ENCODE results near the gene LAMA2.

Gene LAMA2

GRCh38 chr6:129104131-129104530, 221.2 kb downstream of the LAMA2 start:
- Histone ChIP-seq H3K14ac (ENCODE audit: low read length in 2 of 2) (no peak overlapping the region), H3K4ac (ENCODE audit: low read depth in 1 of 2, low read length in 2 of 2) (no peak overlapping the region), H4K8ac (ENCODE audit: low read length) (no peak overlapping the region), H3K4me1 (ENCODE audit: control insufficient read depth, insufficient read depth, low read depth, low read length) (no peaks in the 10 kb centered on the region), H3K18ac (ENCODE audit: low read depth in 1 of 2, low read length in 2 of 2) (no peak overlapping the region), H3K9ac (ENCODE audit: low read length) (no peak overlapping the region), H2BK120ac (ENCODE audit: low read depth, low read length) (no peak overlapping the region), H2BK5ac (ENCODE audit: low read depth, low read length, poor library complexity, severe bottlenecking) (no peak overlapping the region), H3K79me1 (replicated peaks; ENCODE audit: low read length, poor library complexity, severe bottlenecking) (no peaks in the 10 kb centered on the region), H4K91ac (ENCODE audit: low read length) (no peak overlapping the region), H3K36me3 (ENCODE audit: control insufficient read depth in 1 of 2, insufficient read depth in 2 of 2, low read depth in 1 of 2, low read length in 2 of 2) (no peaks in the 10 kb centered on the region), H3K9me3 (ENCODE audit: control insufficient read depth, low read length) (no peaks in the 10 kb centered on the region), H2AK5ac (ENCODE audit: low read length, severe bottlenecking) (no peak overlapping the region), H3K23ac (ENCODE audit: low read length in 2 of 2) (no peak overlapping the region), H3K4me2 (ENCODE audit: low read length, poor library complexity, severe bottlenecking) (no peak overlapping the region), H2BK15ac (ENCODE audit: low read depth, poor library complexity, severe bottlenecking) (no peak overlapping the region), H3K27ac (ENCODE audit: low read length, poor library complexity, severe bottlenecking) (no peak overlapping the region), H3K27me3 (ENCODE audit: control insufficient read depth in 1 of 2, insufficient read depth in 1 of 2, low read length in 2 of 2) (no peaks in the 10 kb centered on the region), H2AFZ (ENCODE audit: low read depth, low read length) (no peak overlapping the region), H2BK12ac (ENCODE audit: low read length in 2 of 2) (no peak overlapping the region), H3K4me3 (ENCODE audit: insufficient read depth in 1 of 2, low read depth in 1 of 2, low read length in 2 of 2) (no peak overlapping the region)
- WGBS = 86% methylated on average over 1 of the region's 1 CpG
- DNase-seq = peak; percentile 27

GRCh38 chr6:129104560-129104959, 221.6 kb downstream of the LAMA2 start:
- Histone ChIP-seq H2BK12ac (ENCODE audit: low read length in 2 of 2) (no peak overlapping the region), H4K91ac (ENCODE audit: low read length) (no peak overlapping the region), H3K4me1 (ENCODE audit: control insufficient read depth, insufficient read depth, low read depth, low read length) (no peaks in the 10 kb centered on the region), H3K4me2 (ENCODE audit: low read length, poor library complexity, severe bottlenecking) (no peak overlapping the region), H3K27ac (ENCODE audit: low read length, poor library complexity, severe bottlenecking) (no peak overlapping the region), H3K4ac (ENCODE audit: low read depth in 1 of 2, low read length in 2 of 2) (no peak overlapping the region), H3K18ac (ENCODE audit: low read depth in 1 of 2, low read length in 2 of 2) (no peak overlapping the region), H3K27me3 (ENCODE audit: control insufficient read depth in 1 of 2, insufficient read depth in 1 of 2, low read length in 2 of 2) (no peaks in the 10 kb centered on the region), H2AFZ (ENCODE audit: low read depth, low read length) (no peak overlapping the region), H3K9ac (ENCODE audit: low read length) (no peak overlapping the region), H3K9me3 (ENCODE audit: control insufficient read depth, low read length) (no peaks in the 10 kb centered on the region), H2BK15ac (ENCODE audit: low read depth, poor library complexity, severe bottlenecking) (no peak overlapping the region), H3K4me3 (ENCODE audit: insufficient read depth in 1 of 2, low read depth in 1 of 2, low read length in 2 of 2) (no peak overlapping the region), H2BK5ac (ENCODE audit: low read depth, low read length, poor library complexity, severe bottlenecking) (no peak overlapping the region), H3K36me3 (ENCODE audit: control insufficient read depth in 1 of 2, insufficient read depth in 2 of 2, low read depth in 1 of 2, low read length in 2 of 2) (no peaks in the 10 kb centered on the region), H3K79me1 (replicated peaks; ENCODE audit: low read length, poor library complexity, severe bottlenecking) (no peaks in the 10 kb centered on the region), H3K14ac (ENCODE audit: low read length in 2 of 2) (no peak overlapping the region), H3K23ac (ENCODE audit: low read length in 2 of 2) (no peak overlapping the region), H4K8ac (ENCODE audit: low read length) (no peak overlapping the region), H2AK5ac (ENCODE audit: low read length, severe bottlenecking) (no peak overlapping the region), H2BK120ac (ENCODE audit: low read depth, low read length) (no peak overlapping the region)
- WGBS = 100% methylated on average over 1 of the region's 1 CpG
- DNase-seq = no peak

GRCh38 chr6:129105035-129105434, 222.1 kb downstream of the LAMA2 start:
- DNase-seq = peak; percentile 47
- no peak overlapping the region for H3K18ac ChIP-seq (ENCODE audit: low read depth in 1 of 2, low read length in 2 of 2)
- no peak overlapping the region for H3K27ac ChIP-seq (ENCODE audit: low read length, poor library complexity, severe bottlenecking)
- 68% methylated on average over 1 of the region's 1 CpG for WGBS
- no peak overlapping the region for H3K4me2 ChIP-seq (ENCODE audit: low read length, poor library complexity, severe bottlenecking)
- no peak overlapping the region for H3K9ac ChIP-seq (ENCODE audit: low read length)
- H3K36me3 ChIP-seq (ENCODE audit: control insufficient read depth in 1 of 2, insufficient read depth in 2 of 2, low read depth in 1 of 2, low read length in 2 of 2) = no peaks in the 10 kb centered on the region
- no peaks in the 10 kb centered on the region for H3K4me1 ChIP-seq (ENCODE audit: control insufficient read depth, insufficient read depth, low read depth, low read length)
- H2BK120ac ChIP-seq (ENCODE audit: low read depth, low read length) = no peak overlapping the region
- H2BK5ac ChIP-seq (ENCODE audit: low read depth, low read length, poor library complexity, severe bottlenecking) = no peak overlapping the region
- no peak overlapping the region for H4K91ac ChIP-seq (ENCODE audit: low read length)
- H2AFZ ChIP-seq (ENCODE audit: low read depth, low read length) = no peak overlapping the region
- no peak overlapping the region for H2AK5ac ChIP-seq (ENCODE audit: low read length, severe bottlenecking)
- no peaks in the 10 kb centered on the region for H3K79me1 ChIP-seq (replicated peaks; ENCODE audit: low read length, poor library complexity, severe bottlenecking)
- no peak overlapping the region for H3K23ac ChIP-seq (ENCODE audit: low read length in 2 of 2)
- H3K9me3 ChIP-seq (ENCODE audit: control insufficient read depth, low read length) = no peaks in the 10 kb centered on the region
- no peak overlapping the region for H2BK12ac ChIP-seq (ENCODE audit: low read length in 2 of 2)
- H2BK15ac ChIP-seq (ENCODE audit: low read depth, poor library complexity, severe bottlenecking) = no peak overlapping the region
- no peaks in the 10 kb centered on the region for H3K27me3 ChIP-seq (ENCODE audit: control insufficient read depth in 1 of 2, insufficient read depth in 1 of 2, low read length in 2 of 2)
- H4K8ac ChIP-seq (ENCODE audit: low read length) = no peak overlapping the region
- H3K4ac ChIP-seq (ENCODE audit: low read depth in 1 of 2, low read length in 2 of 2) = no peak overlapping the region
- H3K14ac ChIP-seq (ENCODE audit: low read length in 2 of 2) = no peak overlapping the region
- no peak overlapping the region for H3K4me3 ChIP-seq (ENCODE audit: insufficient read depth in 1 of 2, low read depth in 1 of 2, low read length in 2 of 2)

- Histone ChIP-seq H3K9ac (ENCODE audit: low read length) (no peak overlapping the region), H3K27ac (ENCODE audit: low read length, poor library complexity, severe bottlenecking) (no peak overlapping the region), H2BK120ac (ENCODE audit: low read depth, low read length) (no peak overlapping the region), H2BK5ac (ENCODE audit: low read depth, low read length, poor library complexity, severe bottlenecking) (no peak overlapping the region), H4K8ac (ENCODE audit: low read length) (no peak overlapping the region), H2AFZ (ENCODE audit: low read depth, low read length) (no peak overlapping the region), H2AK5ac (ENCODE audit: low read length, severe bottlenecking) (no peak overlapping the region), H3K27me3 (ENCODE audit: control insufficient read depth in 1 of 2, insufficient read depth in 1 of 2, low read length in 2 of 2) (no peaks in the 10 kb centered on the region), H4K91ac (ENCODE audit: low read length) (no peak overlapping the region), H3K4me2 (ENCODE audit: low read length, poor library complexity, severe bottlenecking) (no peak overlapping the region), H2BK12ac (ENCODE audit: low read length in 2 of 2) (no peak overlapping the region), H3K18ac (ENCODE audit: low read depth in 1 of 2, low read length in 2 of 2) (no peak overlapping the region), H3K36me3 (ENCODE audit: control insufficient read depth in 1 of 2, insufficient read depth in 2 of 2, low read depth in 1 of 2, low read length in 2 of 2) (no peaks in the 10 kb centered on the region), H3K79me1 (replicated peaks; ENCODE audit: low read length, poor library complexity, severe bottlenecking) (no peaks in the 10 kb centered on the region), H3K4me1 (ENCODE audit: control insufficient read depth, insufficient read depth, low read depth, low read length) (no peaks in the 10 kb centered on the region), H3K9me3 (ENCODE audit: control insufficient read depth, low read length) (no peaks in the 10 kb centered on the region), H3K4ac (ENCODE audit: low read depth in 1 of 2, low read length in 2 of 2) (no peak overlapping the region), H3K4me3 (ENCODE audit: insufficient read depth in 1 of 2, low read depth in 1 of 2, low read length in 2 of 2) (no peak overlapping the region), H3K14ac (ENCODE audit: low read length in 2 of 2) (no peak overlapping the region), H2BK15ac (ENCODE audit: low read depth, poor library complexity, severe bottlenecking) (no peak overlapping the region), H3K23ac (ENCODE audit: low read length in 2 of 2) (no peak overlapping the region)
- DNase-seq = peak; percentile 8
- WGBS = 71% methylated on average over 1 of the region's 2 CpGs
These were observed 222.9 kb downstream of the LAMA2 start for GRCh38 chr6:129105793-129106192.

Measured in mesenchymal stem cell (in vitro differentiated cells and primary cell).